Endothelial cell of umbilical vein (primary cell): ENCODE results near the gene DAPK2. TPM values are rescaled to one million over a fixed set of nuclear protein-coding genes. Genes with fewer than 3 reads are reported as not detected.

ENCODE experiments used
- BruUV-seq: library from RNA; stranded (reverse); fragments of 400-500 nt; replicated peaks from 2 replicates; lab custom pipeline; 2021; lab: Mats Ljungman, UMichigan
- CTCF ChIA-PET: fragments of 300-600, 350-600 bp; sonication (Branson Sonifier 250); formaldehyde crosslinking; loops from one replicate; lab custom pipeline; 2021; ENCODE audit warnings: antibody characterized with exemption, inconsistent platforms; lab: Charles Lee
- POLR2A ChIA-PET: fragments of 300-600, 350-600 bp; sonication (Branson Sonifier 250); formaldehyde crosslinking; loops from one replicate; lab custom pipeline; 2021; ENCODE audit warnings: antibody characterized with exemption, inconsistent platforms; lab: Charles Lee
- DNase-seq: peaks from one replicate; pipeline ENCODE4 v3.0.0-alpha.2; 2011; ENCODE audit warnings: low read depth, low spot score
- FAIRE-seq: peaks from 2 replicates; lab custom pipeline; 2011; peaks lifted over from hg19 to GRCh38; lab: Jason Lieb, UNC
- H2AFZ ChIP-seq: 2 replicates; pipeline ENCODE4 v1.6.0; 2012; ENCODE audit warnings: low read depth, low read length, control low read depth, inconsistent platforms
- H3K27ac ChIP-seq: 2 replicates; pipeline ENCODE4 v1.5.1; 2011; ENCODE audit warnings: low read depth, mild to moderate bottlenecking, control low read depth, low read length, moderate library complexity; ENCODE audit not compliant: insufficient read depth
- H3K27me3 ChIP-seq, 2 experiments: 2 replicates each; pipeline versions ENCODE4 v1.6.0 to v1.6.1; 2011; ENCODE audit warnings: low read length in 2 of 2, mixed read lengths in 1 of 2; ENCODE audit not compliant: control insufficient read depth in 2 of 2, insufficient read depth in 2 of 2
- H3K36me3 ChIP-seq, 2 experiments: 2 replicates in 1 of 2; 3 replicates in 1 of 2; pipeline ENCODE4 v1.5.1; 2011; ENCODE audit warnings: low read length in 2 of 2, mild to moderate bottlenecking in 1 of 2, moderate library complexity in 1 of 2; ENCODE audit not compliant: control insufficient read depth in 2 of 2, insufficient read depth in 2 of 2; ENCODE audit errors: extremely low read depth in 1 of 2
- H3K4me1 ChIP-seq: 3 replicates; pipeline ENCODE4 v1.5.1; 2011; ENCODE audit warnings: mild to moderate bottlenecking, low read length; ENCODE audit not compliant: control insufficient read depth, insufficient read depth; ENCODE audit errors: extremely low read depth
- H3K4me2 ChIP-seq: 2 replicates; pipeline ENCODE4 v1.6.1; 2011; ENCODE audit warnings: low read length, control low read depth, mixed read lengths; ENCODE audit not compliant: insufficient read depth
- H3K4me3 ChIP-seq, 3 experiments: fragments of 200-600 bp in 1 of 3; sonication (generic), shearing (Covaris generic) in 1 of 3; replicated peaks in 1 of 3; 2 replicates each; pipeline ENCODE4 v1.5.1; 2011 to 2016; ENCODE audit warnings: control low read depth in 3 of 3, low read length in 3 of 3, mild to moderate bottlenecking in 2 of 3, inconsistent platforms in 1 of 3, low read depth in 1 of 3, moderate library complexity in 1 of 3; ENCODE audit not compliant: insufficient read depth in 1 of 3
- H3K79me2 ChIP-seq: 2 replicates; pipeline ENCODE4 v1.6.0; 2012; ENCODE audit warnings: low read length, inconsistent platforms; ENCODE audit not compliant: control insufficient read depth, insufficient read depth
- H3K9ac ChIP-seq: replicated peaks from 2 replicates; pipeline ENCODE3; 2011; ENCODE audit warnings: low read length, control low read depth; ENCODE audit not compliant: insufficient read depth; ENCODE audit errors: extremely low read depth
- H3K9me1 ChIP-seq: replicated peaks from 3 replicates; pipeline ENCODE4 v1.6.0; 2011; ENCODE audit warnings: mild to moderate bottlenecking, low read length; ENCODE audit not compliant: control insufficient read depth, insufficient read depth; ENCODE audit errors: extremely low read depth
- H3K9me3 ChIP-seq: replicated peaks from 2 replicates; pipeline ENCODE4 v1.5.1; 2012; ENCODE audit warnings: low read length, inconsistent platforms; ENCODE audit not compliant: control insufficient read depth, insufficient read depth
- H4K20me1 ChIP-seq: replicated peaks from 2 replicates; pipeline ENCODE3; 2011; ENCODE audit warnings: mild to moderate bottlenecking, low read length; ENCODE audit not compliant: control insufficient read depth, insufficient read depth; ENCODE audit errors: extremely low read depth
- CTCF ChIP-seq, 2 donors: IDR thresholded peaks; 1 replicate in 1 of 2; 2 replicates in 1 of 2; pipeline ENCODE4 v1.5.1; 2011; ENCODE audit warnings: low read length in 2 of 2, mild to moderate bottlenecking in 2 of 2, moderate library complexity in 2 of 2, control low read depth in 1 of 2, inconsistent platforms in 1 of 2, low read depth in 1 of 2; ENCODE audit not compliant: insufficient read depth in 1 of 2; ENCODE audit errors: extremely low read depth in 1 of 2
- EZH2 ChIP-seq: IDR thresholded peaks from 2 replicates; pipeline ENCODE4 v1.6.1; 2012; ENCODE audit warnings: borderline replicate concordance, low read depth, mild to moderate bottlenecking, moderate library complexity, low read length, inconsistent platforms; ENCODE audit not compliant: severe bottlenecking
- FOS ChIP-seq: IDR thresholded peaks from 2 replicates; pipeline ENCODE4 v1.6.1; 2011; ENCODE audit warnings: mild to moderate bottlenecking, low read length, moderate library complexity, borderline replicate concordance; ENCODE audit not compliant: insufficient read depth
- GATA2 ChIP-seq: IDR thresholded peaks from 2 replicates; pipeline ENCODE4 v1.7.0; 2011; ENCODE audit warnings: low read depth, mild to moderate bottlenecking, moderate library complexity, mixed read lengths, low read length; ENCODE audit not compliant: insufficient read length, insufficient read depth
- JUN ChIP-seq: IDR thresholded peaks from 2 replicates; pipeline ENCODE4 v1.6.1; 2011; ENCODE audit warnings: borderline replicate concordance, low read depth; ENCODE audit not compliant: insufficient read length, insufficient read depth
- MAX ChIP-seq: IDR thresholded peaks from 2 replicates; pipeline ENCODE4 v1.6.1; 2011; ENCODE audit not compliant: insufficient read depth, insufficient read length
- MYC ChIP-seq: IDR thresholded peaks from one replicate; pipeline ENCODE4 v1.6.1; 2011; ENCODE audit warnings: mild to moderate bottlenecking, low read depth, low read length
- POLR2A ChIP-seq: IDR thresholded peaks from 2 replicates; pipeline ENCODE4 v1.6.1; 2012; ENCODE audit warnings: low read depth, mild to moderate bottlenecking, control low read depth, low read length
- POLR2AphosphoS5 ChIP-seq: IDR thresholded peaks from 2 replicates; pipeline ENCODE4 v1.6.1; 2012; ENCODE audit warnings: low read depth, mild to moderate bottlenecking, control low read depth, low read length, moderate library complexity; ENCODE audit not compliant: insufficient read depth
- dilution Hi-C: fragments of 300-500 bp; cut with MboI; formaldehyde crosslinking; loops from one replicate; pipeline ENCODE4 v1.15.0; 2019; ENCODE audit warnings: low sequenced_read_pairs; ENCODE audit not compliant: extremely low pct_ligation_motif_present
- intact Hi-C: fragments of 100-400 bp; cut with micrococcal nuclease; formaldehyde crosslinking; loops from one replicate; pipeline ENCODE4 v1.10.0; 2022
- polyA plus RNA-seq, 4 experiments: library from polyadenylated mRNA; depleted of rRNA in 3 of 4; stranded (reverse) in 3 of 4; unstranded in 1 of 4; fragments of >200 nt; gene quantifications; 2 replicates each; pipeline versions ENCODE4 v1.2.1 to v1.2.3, GENCODE V29; 2011 to 2012; ENCODE audit warnings: missing spikeins in 1 of 4
- total RNA-seq: library from RNA; stranded (reverse); gene quantifications from 2 replicates; pipeline ENCODE4 v1.2.3, GENCODE V29; 2021

Gene DAPK2
- total and polyA plus RNA-seq, 2 donors (not counting 3 experiments of a cell fraction or from before 2014, with no cell fraction given) = 2.8 to 6.7 TPM

GRCh38 chr15:64068133-64068532 lies 21.8 kb upstream of the DAPK2 start:
- Histone ChIP-seq H3K27me3 (no peaks in the 10 kb centered on the region), H3K9ac (no peak overlapping the region), H3K9me3 (no peaks in the 10 kb centered on the region), H3K4me1 (peaks cover 21% of the 10 kb centered on the region), H3K79me2 (no peaks in the 10 kb centered on the region), H2AFZ (no peak overlapping the region), H3K4me2 (no peak overlapping the region), H3K27ac (no peak overlapping the region), H3K4me3 (no peak overlapping the region), H3K36me3 (no peaks in the 10 kb centered on the region), H3K9me1 (no peaks in the 10 kb centered on the region), H4K20me1 (no peaks in the 10 kb centered on the region)
- intact Hi-C loops = no loop called here
- dilution Hi-C loops = no loop called here
- CTCF ChIA-PET = interaction anchor here (0.6 to 6.9 kb wide), 24 partner anchors 16 to 772 kb away, joined by 3 to 180 read pairs (median 3); partner anchors contain the start of gene CIAO2A
- TF ChIP-seq POLR2A (no peak), CTCF (IDR thresholded peaks at IDR 0.05; ENCODE audit: extremely low read depth in 1 of 2, insufficient read depth in 1 of 2, low read depth in 1 of 2, low read length in 2 of 2) (no peak), MAX (no peak), JUN (no peak), EZH2 (no peak), MYC (no peak), GATA2 (no peak), FOS (no peak), POLR2AphosphoS5 (no peak)
- POLR2A ChIA-PET = no interaction called here
- BruUV-seq = no TSS peak
- FAIRE-seq (no peak), DNase-seq (no peak)
